ENCODE measurements around the gene PKDREJ.
A peak's percentile ranks its signal among the peaks of the same experiment; 100 is the strongest.
"Not testable (repeated sequence)": the region's sequence is repeated elsewhere in the genome, so short reads cannot be mapped to it uniquely, and the experiment has no call there.

The PKDREJ gene, protein sequence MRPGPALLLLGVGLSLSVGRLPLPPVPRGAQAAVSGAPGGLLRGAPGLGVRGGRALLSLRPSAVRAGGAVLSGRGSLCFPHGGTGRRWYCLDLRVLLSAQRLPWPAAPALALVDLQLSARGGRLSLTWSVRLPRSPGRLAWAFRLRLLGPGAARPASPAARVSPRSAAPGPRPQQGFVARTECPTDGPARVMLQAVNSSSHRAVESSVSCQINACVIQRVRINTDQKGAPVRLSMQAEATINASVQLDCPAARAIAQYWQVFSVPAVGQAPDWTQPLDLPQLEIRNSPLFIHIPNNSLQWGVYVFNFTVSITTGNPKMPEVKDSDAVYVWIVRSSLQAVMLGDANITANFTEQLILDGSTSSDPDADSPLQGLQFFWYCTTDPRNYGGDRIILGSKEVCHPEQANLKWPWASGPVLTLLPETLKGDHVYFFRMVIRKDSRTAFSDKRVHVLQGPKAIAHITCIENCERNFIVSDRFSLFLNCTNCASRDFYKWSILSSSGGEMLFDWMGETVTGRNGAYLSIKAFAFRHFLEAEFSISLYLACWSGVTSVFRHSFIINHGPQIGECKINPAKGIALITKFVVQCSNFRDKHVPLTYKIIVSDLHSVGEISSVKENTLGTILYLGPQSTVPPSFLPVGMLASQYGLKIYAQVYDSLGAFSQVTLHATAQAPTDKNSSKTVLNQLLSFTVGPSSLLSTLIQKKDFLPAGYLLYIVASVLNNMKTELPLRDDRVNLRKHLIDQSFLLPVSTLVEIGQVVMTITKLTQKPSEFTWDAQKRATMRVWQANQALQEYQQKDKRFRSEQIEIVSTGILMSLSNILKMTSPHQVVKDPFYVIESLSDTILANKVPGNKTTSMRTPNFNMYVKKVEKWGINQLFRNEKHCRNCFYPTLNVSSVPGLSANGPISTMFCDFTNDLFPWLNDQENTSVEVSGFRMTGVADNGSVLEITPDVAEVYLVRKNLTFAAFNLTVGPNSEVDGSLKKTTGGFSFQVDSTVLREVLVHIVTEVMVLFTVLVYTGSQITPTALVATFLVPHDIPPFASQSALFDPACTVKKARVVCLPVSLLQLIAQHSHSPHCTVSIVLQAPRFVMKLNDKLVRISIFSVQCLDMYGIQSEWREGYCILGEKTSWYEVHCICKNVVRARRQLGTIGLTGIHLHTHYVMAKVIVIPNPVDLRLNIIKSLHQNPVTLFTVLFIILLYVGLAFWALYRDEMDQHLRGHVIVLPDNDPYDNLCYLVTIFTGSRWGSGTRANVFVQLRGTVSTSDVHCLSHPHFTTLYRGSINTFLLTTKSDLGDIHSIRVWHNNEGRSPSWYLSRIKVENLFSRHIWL (N-terminal part only)

GRCh38 chr22:46263216-46263590, at the start of gene PKDREJ:
Gene PKDREJ, minus strand, starts transcription at chr22:46263343. Its CDS starts 21 bp downstream, at chr22:46263322.
- CTCF ChIA-PET: no interaction called here
- no peak within 1 kb of the TSS for H3K27ac ChIP-seq
- TF ChIP-seq, protein P1, sequence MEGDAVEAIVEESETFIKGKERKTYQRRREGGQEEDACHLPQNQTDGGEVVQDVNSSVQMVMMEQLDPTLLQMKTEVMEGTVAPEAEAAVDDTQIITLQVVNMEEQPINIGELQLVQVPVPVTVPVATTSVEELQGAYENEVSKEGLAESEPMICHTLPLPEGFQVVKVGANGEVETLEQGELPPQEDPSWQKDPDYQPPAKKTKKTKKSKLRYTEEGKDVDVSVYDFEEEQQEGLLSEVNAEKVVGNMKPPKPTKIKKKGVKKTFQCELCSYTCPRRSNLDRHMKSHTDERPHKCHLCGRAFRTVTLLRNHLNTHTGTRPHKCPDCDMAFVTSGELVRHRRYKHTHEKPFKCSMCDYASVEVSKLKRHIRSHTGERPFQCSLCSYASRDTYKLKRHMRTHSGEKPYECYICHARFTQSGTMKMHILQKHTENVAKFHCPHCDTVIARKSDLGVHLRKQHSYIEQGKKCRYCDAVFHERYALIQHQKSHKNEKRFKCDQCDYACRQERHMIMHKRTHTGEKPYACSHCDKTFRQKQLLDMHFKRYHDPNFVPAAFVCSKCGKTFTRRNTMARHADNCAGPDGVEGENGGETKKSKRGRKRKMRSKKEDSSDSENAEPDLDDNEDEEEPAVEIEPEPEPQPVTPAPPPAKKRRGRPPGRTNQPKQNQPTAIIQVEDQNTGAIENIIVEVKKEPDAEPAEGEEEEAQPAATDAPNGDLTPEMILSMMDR (conservative IDR thresholded peaks at IDR 0.05; ENCODE audit: low read depth): no peak
- DNase-seq (ENCODE audit: low spot score): no peak
- POLR2A ChIA-PET (ENCODE audit: low non-redundant PET): no interaction called here

DNA sequence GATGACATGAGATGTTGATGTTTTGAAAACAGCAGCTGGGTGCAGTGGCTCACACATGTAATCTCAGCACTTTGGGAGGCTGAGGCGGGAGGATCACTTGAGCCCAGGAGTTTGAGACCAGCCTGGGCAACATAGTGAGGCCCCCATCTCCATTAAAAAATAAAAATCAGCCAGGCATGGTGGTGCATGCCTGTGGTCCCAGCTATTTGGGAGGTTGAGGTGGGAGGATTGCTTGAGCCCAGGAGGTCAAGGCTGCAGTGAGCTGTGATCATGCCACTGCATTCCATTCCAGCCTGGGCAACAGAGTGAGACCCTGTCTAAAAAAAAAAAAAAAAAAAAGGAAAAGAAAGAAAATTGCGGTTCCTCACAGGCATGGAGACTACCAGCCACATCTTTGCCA, 49.7 kb upstream of the PKDREJ start:
- ChIA-PET POLR2A (ENCODE audit: low non-redundant PET) (interaction anchor here (0.7 kb wide), 1 partner anchor 307 kb away, joined by 5 read pairs; no protein-coding TSS in a partner anchor), CTCF (interaction anchor here (0.7 to 1.2 kb wide), 2 partner anchors 183 to 191 kb away, joined by 3 read pairs; no protein-coding TSS in a partner anchor)

GRCh38 chr22:46312056-46312455, 48.9 kb upstream of the PKDREJ start:
- CTCF ChIA-PET: interaction anchor here (1.2 kb wide), 1 partner anchor 190 kb away, joined by 3 read pairs; no protein-coding TSS in a partner anchor
- POLR2A ChIA-PET (ENCODE audit: low non-redundant PET): no interaction called here
- H3K27ac ChIP-seq: peak overlapping the region; percentile 37
- TF ChIP-seq, protein P1 (conservative IDR thresholded peaks at IDR 0.05; ENCODE audit: low read depth): no peak
- no peak for DNase-seq (ENCODE audit: low spot score)

More for the DNA sequence above, 49.7 kb upstream of the PKDREJ start:
- DNase-seq (ENCODE audit: low spot score): not testable (repeated sequence)
- H3K27ac ChIP-seq: peak overlapping the region; percentile 37

DNA sequence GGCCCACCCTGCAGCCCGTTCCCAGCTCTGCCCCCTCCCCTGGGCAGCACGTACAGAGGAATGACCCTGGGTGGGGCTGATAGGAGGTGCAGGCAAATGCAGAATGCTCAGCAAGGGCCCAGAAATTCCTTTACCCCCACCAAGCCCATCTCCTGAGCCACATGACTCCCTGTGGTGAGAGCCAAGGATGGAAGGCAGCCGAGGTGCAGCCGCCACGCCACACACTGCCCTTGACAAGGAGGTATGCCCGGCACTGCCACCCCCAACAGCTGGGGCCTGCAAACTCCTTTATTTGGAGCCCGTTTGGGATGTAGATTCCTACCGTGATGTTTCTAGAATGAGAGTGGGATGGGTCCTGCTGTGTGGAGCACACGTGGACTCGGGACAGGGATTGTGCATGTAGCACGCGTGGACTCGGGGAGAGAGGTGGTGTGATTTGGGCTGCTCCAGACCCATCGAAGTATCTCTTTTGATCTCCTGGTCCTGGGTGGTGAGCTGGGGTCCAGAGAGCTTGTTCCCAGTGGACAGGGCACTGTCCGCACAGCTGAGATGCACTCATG, 46.5 kb upstream of the PKDREJ start:
- H3K27ac ChIP-seq: no peak overlapping the region
- no peak for DNase-seq (ENCODE audit: low spot score)
- TF ChIP-seq, protein P1 (conservative IDR thresholded peaks at IDR 0.05; ENCODE audit: low read depth): no peak
- ChIA-PET POLR2A (ENCODE audit: low non-redundant PET) (no interaction called here), CTCF (no interaction called here)

- H3K27ac ChIP-seq: no peak overlapping the region
- ChIA-PET CTCF (interaction anchor here (0.6 kb wide), 1 partner anchor 12 kb away, joined by 3 read pairs; no protein-coding TSS in a partner anchor), POLR2A (ENCODE audit: low non-redundant PET) (no interaction called here)
- TF ChIP-seq, protein P1 (conservative IDR thresholded peaks at IDR 0.05; ENCODE audit: low read depth): no peak
- DNase-seq (ENCODE audit: low spot score): no peak
Measured at GRCh38 chr22:46308283-46308988, 45.3 kb upstream of the PKDREJ start.
